Measurements from ENCODE around the gene COL26A1.
"Not testable (repeated sequence)": the region's sequence is repeated elsewhere in the genome, so short reads cannot be mapped to it uniquely, and the experiment has no call there.

- TF ChIP-seq, protein P1, sequence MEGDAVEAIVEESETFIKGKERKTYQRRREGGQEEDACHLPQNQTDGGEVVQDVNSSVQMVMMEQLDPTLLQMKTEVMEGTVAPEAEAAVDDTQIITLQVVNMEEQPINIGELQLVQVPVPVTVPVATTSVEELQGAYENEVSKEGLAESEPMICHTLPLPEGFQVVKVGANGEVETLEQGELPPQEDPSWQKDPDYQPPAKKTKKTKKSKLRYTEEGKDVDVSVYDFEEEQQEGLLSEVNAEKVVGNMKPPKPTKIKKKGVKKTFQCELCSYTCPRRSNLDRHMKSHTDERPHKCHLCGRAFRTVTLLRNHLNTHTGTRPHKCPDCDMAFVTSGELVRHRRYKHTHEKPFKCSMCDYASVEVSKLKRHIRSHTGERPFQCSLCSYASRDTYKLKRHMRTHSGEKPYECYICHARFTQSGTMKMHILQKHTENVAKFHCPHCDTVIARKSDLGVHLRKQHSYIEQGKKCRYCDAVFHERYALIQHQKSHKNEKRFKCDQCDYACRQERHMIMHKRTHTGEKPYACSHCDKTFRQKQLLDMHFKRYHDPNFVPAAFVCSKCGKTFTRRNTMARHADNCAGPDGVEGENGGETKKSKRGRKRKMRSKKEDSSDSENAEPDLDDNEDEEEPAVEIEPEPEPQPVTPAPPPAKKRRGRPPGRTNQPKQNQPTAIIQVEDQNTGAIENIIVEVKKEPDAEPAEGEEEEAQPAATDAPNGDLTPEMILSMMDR (IDR thresholded peaks at IDR 0.05; ENCODE audit: poor library complexity, severe bottlenecking): not testable (repeated sequence)
- TF ChIP-seq EZH2 (IDR thresholded peaks at IDR 0.05; ENCODE audit: borderline replicate concordance, insufficient read depth, low read length, poor library complexity, severe bottlenecking); MXI1 (conservative IDR thresholded peaks at IDR 0.05; ENCODE audit: poor library complexity, severe bottlenecking); RAD21 (conservative IDR thresholded peaks at IDR 0.05); POLR2AphosphoS5 (IDR thresholded peaks at IDR 0.05): not testable (repeated sequence)
Observed at GRCh38 chr7:101349300-101349699, 13.4 kb upstream of the COL26A1 start.

All from neural cell (in vitro differentiated cells).